ENCODE data around the gene APLP1.
A peak's percentile ranks its signal among the peaks of the same experiment; 100 is the strongest.

APLP1 gene

DNA sequence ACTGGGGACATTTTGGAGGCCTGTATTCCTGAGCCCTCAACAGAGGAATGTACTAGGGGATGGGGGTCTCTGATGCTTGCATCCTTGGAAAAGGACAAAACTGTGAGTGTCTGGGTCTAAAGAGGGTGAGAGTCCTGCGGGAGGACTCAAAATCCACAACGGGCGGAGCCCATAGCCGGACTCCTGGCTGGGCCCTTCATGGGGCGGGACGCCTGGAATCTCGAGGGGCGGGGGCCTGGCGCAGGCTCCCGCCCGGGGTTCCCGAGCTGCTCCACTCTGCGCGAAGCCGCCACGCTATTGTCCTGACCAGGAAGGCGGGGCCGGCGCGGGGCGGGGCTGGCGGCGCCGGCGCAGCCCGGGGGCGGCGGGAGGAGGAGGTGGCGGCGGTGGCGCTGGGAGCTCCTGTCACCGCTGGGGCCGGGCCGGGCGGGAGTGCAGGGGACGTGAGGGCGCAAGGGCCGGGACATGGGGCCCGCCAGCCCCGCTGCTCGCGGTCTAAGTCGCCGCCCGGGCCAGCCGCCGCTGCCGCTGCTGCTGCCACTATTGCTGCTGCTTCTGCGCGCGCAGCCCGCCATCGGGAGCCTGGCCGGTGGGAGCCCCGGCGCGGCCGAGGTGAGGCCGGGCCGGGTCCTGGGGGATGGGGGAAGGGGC is at the start of gene APLP1:
APLP1 (plus strand) TSS at position 403 of the 651 bp plus-strand sequence; CDS start at position 466, 63 bp downstream.
- no peak within 1 kb of the TSS for H3K27ac ChIP-seq
- H3K9me3 ChIP-seq = no peaks in the 10 kb centered on the region
- H3K4me1 ChIP-seq (ENCODE audit: control insufficient read depth in 1 of 2, insufficient read depth in 1 of 2, low read depth in 1 of 2, low read length in 1 of 2) = peaks cover 18 to 19% of the 10 kb centered on the region in 2 experiments
- H3K36me3 ChIP-seq = no peaks in the 10 kb centered on the region
- peaks cover 91% of the 10 kb centered on the region for H3K27me3 ChIP-seq
- TF ChIP-seq, protein P1, sequence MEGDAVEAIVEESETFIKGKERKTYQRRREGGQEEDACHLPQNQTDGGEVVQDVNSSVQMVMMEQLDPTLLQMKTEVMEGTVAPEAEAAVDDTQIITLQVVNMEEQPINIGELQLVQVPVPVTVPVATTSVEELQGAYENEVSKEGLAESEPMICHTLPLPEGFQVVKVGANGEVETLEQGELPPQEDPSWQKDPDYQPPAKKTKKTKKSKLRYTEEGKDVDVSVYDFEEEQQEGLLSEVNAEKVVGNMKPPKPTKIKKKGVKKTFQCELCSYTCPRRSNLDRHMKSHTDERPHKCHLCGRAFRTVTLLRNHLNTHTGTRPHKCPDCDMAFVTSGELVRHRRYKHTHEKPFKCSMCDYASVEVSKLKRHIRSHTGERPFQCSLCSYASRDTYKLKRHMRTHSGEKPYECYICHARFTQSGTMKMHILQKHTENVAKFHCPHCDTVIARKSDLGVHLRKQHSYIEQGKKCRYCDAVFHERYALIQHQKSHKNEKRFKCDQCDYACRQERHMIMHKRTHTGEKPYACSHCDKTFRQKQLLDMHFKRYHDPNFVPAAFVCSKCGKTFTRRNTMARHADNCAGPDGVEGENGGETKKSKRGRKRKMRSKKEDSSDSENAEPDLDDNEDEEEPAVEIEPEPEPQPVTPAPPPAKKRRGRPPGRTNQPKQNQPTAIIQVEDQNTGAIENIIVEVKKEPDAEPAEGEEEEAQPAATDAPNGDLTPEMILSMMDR (IDR thresholded peaks at IDR 0.05) = no peak
- peak within 1 kb of the TSS in 1 of 2 experiments; percentile 8 for H3K4me3 ChIP-seq (ENCODE audit: low read depth in 1 of 2, low read length in 1 of 2)

DNA sequence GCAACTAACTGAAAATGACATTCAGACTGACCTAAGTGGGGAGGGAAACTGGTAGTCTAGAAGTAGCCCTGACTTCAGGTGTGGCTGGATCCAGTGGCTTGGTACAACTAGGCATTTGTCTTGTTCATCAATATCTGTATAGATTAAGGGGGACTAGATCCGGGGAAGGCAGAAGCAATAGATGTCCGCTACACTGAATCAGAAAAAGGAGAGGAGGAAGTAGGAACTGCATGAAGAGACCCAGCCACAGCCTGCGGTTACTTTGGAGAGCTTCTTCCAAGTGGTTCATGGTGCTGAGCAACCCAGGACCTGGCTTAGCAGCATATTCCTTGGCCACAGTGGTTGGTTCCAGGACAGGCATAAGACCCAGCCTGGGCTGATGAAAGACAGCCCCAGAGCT is 45.8 kb upstream of the APLP1 start:
- Histone ChIP-seq H3K9me3 (no peaks in the 10 kb centered on the region), H3K36me3 (no peaks in the 10 kb centered on the region), H3K27ac (no peak overlapping the region), H3K4me1 (ENCODE audit: control insufficient read depth in 1 of 2, insufficient read depth in 1 of 2, low read depth in 1 of 2, low read length in 1 of 2) (no peaks in the 10 kb centered on the region), H3K4me3 (ENCODE audit: low read depth in 1 of 2, low read length in 1 of 2) (no peak overlapping the region), H3K27me3 (peaks cover 57% of the 10 kb centered on the region)
- TF ChIP-seq, protein P1 (IDR thresholded peaks at IDR 0.05) = no peak

DNA sequence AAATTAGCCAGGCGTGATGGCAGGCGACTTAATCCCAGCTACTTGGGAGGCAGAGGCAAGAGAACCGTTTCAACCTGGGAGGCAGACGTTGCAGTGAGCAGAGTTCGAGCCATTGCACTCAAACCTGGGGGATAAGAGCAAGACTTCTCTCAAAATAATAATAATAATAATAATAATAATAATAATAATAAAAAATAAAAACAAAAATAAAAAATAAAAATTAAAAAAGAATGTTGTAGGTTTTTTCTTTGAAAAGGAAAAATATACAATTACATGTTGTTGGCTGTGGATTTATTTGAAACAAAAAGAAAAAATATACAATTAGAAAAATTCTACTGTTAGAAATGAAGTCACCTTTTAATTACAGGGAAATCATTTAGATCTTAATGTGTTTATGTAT is 44.2 kb upstream of the APLP1 start:
- Histone ChIP-seq H3K4me3 (ENCODE audit: low read depth in 1 of 2, low read length in 1 of 2) (no peak overlapping the region), H3K9me3 (no peaks in the 10 kb centered on the region), H3K27me3 (peaks cover 56% of the 10 kb centered on the region), H3K4me1 (ENCODE audit: control insufficient read depth in 1 of 2, insufficient read depth in 1 of 2, low read depth in 1 of 2, low read length in 1 of 2) (no peaks in the 10 kb centered on the region), H3K36me3 (no peaks in the 10 kb centered on the region), H3K27ac (no peak overlapping the region)
- TF ChIP-seq, protein P1 (IDR thresholded peaks at IDR 0.05) = no peak

DNA sequence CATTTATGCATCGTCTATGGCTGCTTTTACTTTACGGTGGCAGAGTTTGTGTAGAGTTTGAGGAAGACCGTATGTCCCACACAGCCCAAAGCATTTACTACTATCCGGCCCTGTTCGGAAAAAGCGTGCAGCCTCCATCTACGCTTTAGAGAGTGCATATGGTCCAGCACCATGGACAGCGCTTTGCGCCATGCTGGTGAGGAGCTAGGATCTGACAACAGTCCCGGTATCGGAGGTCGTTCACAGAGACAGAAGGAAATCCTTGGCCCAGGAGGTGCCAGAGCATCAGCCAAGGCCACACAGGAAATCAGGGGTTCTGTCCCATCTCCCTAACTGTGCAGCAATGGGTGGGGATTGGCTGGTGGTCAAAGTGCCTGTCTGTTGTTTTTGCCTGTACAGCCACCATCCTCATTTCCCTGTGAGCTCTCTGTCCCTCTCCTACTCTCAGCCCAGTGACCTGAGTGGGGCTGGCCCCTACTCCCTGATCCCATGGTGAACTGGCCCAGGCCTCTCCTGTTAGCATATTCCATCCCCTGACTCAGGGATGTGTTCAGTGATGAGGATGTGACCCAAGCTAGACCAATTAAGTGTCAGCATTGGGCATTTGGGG is 39.6 kb upstream of the APLP1 start:
- Histone ChIP-seq H3K4me1 (ENCODE audit: control insufficient read depth in 1 of 2, insufficient read depth in 1 of 2, low read depth in 1 of 2, low read length in 1 of 2) (no peaks in the 10 kb centered on the region), H3K27ac (no peak overlapping the region), H3K4me3 (ENCODE audit: low read depth in 1 of 2, low read length in 1 of 2) (no peak overlapping the region), H3K36me3 (no peaks in the 10 kb centered on the region), H3K27me3 (peaks cover 65% of the 10 kb centered on the region), H3K9me3 (no peaks in the 10 kb centered on the region)
- TF ChIP-seq, protein P1 (IDR thresholded peaks at IDR 0.05) = no peak

DNA sequence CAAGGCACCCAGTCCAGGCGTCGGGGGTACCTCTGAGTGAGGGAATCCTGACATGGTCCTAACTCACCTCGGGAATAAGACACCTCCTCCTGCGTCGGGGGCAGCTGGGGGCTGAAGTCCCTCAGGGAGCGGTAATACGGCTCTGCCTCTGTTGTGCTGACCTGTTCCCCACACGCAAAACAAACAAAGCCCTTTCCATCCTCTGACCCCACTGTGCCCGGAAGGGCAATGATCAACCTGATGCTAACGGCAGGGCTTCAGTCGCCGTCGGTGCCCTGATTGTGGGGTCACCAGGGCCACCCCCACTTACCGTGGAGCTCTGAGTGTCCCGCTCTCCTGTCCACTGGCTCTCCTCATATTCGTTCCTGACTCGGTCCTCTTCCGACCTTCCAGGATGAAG is 37.4 kb upstream of the APLP1 start:
- Histone ChIP-seq H3K27me3 (peaks cover 69% of the 10 kb centered on the region), H3K36me3 (no peaks in the 10 kb centered on the region), H3K9me3 (no peaks in the 10 kb centered on the region), H3K4me1 (ENCODE audit: control insufficient read depth in 1 of 2, insufficient read depth in 1 of 2, low read depth in 1 of 2, low read length in 1 of 2) (no peaks in the 10 kb centered on the region), H3K4me3 (ENCODE audit: low read depth in 1 of 2, low read length in 1 of 2) (no peak overlapping the region), H3K27ac (no peak overlapping the region)
- TF ChIP-seq, protein P1 (IDR thresholded peaks at IDR 0.05) = no peak
